ENCODE results near the gene CADPS2.

The CADPS2 gene

DNA sequence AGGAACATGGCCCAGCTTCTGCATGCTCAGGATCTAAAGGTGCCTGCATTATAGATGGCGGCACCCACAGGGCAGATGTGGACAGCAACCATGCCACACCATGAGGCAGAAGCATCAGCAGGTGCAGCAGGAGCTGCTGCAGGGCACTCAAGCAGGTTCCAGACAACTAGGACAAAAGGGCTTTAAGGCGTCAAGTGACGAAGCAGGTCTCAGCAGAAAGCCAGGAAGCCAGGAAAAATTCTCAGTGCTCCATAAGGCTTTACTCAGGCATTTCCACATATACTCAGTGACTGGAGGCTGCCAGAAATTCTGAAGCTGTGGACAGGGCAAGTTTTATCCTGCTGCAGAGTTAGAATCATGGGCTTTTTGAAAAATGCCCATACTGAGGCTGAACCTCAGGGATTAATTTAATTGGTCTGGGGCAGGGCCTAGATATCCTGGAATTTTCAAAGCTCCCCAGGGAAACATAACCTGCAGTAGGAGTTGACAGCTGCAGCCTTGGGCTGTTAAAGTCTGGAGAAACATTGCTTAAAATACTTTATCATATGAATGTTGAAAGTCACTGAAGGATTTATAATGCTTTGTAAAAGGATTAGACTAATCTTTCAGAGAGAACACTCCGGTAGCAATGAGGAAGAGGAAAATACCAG, 115.4 kb downstream of the CADPS2 start:
- no peaks in the 10 kb centered on the region for H3K4me1 Mint-ChIP-seq (ENCODE audit: low read depth)
- no peaks in the 10 kb centered on the region for H3K27me3 Mint-ChIP-seq (ENCODE audit: low read depth)
- no peaks in the 10 kb centered on the region for H3K36me3 Mint-ChIP-seq (ENCODE audit: low read depth)
- DNase-seq (ENCODE audit: low spot score), result no peak
- no peak overlapping the region for H3K4me3 Mint-ChIP-seq
- H3K9me3 Mint-ChIP-seq, result no peaks in the 10 kb centered on the region
- H3K27ac Mint-ChIP-seq, result no peak overlapping the region

DNA sequence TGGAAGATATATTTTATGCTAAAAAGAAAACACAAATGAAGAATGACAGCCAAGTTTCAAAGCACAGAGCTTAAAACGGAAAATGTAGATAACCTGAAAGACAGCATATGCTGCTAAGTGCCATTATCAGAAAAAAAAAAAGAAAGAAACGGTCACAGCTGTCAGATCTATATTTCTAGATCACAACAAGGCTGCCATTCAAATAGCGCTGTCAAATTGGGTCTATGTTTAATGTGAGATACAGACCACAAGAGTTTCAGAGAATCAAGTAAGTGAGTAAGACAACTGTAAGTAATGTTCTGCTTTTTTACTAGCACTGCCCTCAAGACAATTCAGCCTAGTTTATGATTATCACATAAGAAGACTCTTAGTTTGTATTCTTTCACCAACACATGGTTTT, 117.4 kb downstream of the CADPS2 start:
- no peak overlapping the region for H3K4me3 Mint-ChIP-seq
- H3K27me3 Mint-ChIP-seq (ENCODE audit: low read depth), result no peaks in the 10 kb centered on the region
- no peak overlapping the region for H3K27ac Mint-ChIP-seq
- H3K4me1 Mint-ChIP-seq (ENCODE audit: low read depth), result no peaks in the 10 kb centered on the region
- DNase-seq (ENCODE audit: low spot score), result no peak
- no peaks in the 10 kb centered on the region for H3K36me3 Mint-ChIP-seq (ENCODE audit: low read depth)
- H3K9me3 Mint-ChIP-seq, result no peaks in the 10 kb centered on the region

DNA sequence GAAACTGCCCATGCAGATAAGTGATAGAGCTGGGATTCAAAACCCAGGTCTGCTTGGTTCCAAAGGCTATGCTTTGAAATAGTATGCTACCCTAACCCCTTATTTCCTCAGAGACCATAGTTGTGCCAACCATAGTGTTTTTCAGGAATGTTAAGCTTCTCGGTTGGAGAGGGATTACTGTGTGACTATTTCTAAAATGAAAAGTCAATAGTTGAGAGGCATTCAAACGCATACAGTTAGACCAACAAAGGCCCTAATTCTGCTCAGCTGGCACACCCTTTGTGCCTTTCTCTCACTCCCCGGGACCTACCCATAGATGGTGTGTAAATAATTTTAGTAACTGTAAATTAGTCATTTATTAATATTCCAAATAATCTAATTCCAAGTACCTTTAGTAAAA, 118.9 kb downstream of the CADPS2 start:
- DNase-seq (ENCODE audit: low spot score), result no peak
- Mint-ChIP-seq H3K4me1 (ENCODE audit: low read depth) (no peaks in the 10 kb centered on the region), H3K36me3 (ENCODE audit: low read depth) (no peaks in the 10 kb centered on the region), H3K27ac (no peak overlapping the region), H3K27me3 (ENCODE audit: low read depth) (no peaks in the 10 kb centered on the region), H3K9me3 (no peaks in the 10 kb centered on the region), H3K4me3 (no peak overlapping the region)

DNA sequence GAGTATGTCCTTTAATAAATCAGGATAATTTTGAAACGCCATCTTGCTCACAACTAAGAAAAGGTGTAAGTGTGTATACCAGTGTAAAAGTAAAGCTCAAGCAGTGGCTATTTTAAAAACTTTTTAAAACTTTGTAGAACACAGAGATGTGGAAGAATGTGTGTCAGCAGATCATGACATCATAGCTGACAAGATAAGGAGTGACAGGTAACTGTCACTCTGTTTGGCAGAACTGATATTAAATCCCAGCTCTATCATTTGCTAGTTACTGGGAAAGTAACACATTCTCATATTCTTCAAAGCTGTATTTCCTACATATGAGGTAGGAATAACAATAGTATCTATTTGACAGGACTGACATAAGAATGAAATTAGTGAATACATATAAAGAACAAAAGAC, 119.7 kb downstream of the CADPS2 start:
- Mint-ChIP-seq H3K9me3 (no peaks in the 10 kb centered on the region), H3K36me3 (ENCODE audit: low read depth) (no peaks in the 10 kb centered on the region), H3K27me3 (ENCODE audit: low read depth) (no peaks in the 10 kb centered on the region), H3K27ac (no peak overlapping the region), H3K4me1 (ENCODE audit: low read depth) (no peaks in the 10 kb centered on the region), H3K4me3 (no peak overlapping the region)
- DNase-seq (ENCODE audit: low spot score), result no peak

DNA sequence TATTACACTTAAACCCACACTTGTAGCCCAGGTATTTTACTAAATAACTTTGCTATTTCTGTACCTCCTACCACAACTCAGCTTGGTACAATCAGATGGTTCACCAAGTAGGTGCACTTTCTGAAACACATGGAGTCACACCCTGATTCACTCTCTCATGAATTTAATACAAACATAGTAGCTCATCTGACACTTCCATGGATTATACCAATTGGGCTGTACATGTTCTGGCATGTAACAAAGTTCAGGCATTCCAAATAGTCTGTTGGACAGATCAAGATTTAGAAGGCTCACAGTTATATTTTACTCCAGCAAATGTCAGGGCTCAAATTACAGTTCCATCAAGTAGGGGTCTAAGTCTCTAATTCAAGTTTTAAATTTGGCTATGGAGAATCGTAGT, 121.4 kb downstream of the CADPS2 start:
- no peaks in the 10 kb centered on the region for H3K36me3 Mint-ChIP-seq (ENCODE audit: low read depth)
- DNase-seq (ENCODE audit: low spot score), result no peak
- no peaks in the 10 kb centered on the region for H3K9me3 Mint-ChIP-seq
- no peaks in the 10 kb centered on the region for H3K27me3 Mint-ChIP-seq (ENCODE audit: low read depth)
- no peak overlapping the region for H3K27ac Mint-ChIP-seq
- no peaks in the 10 kb centered on the region for H3K4me1 Mint-ChIP-seq (ENCODE audit: low read depth)
- H3K4me3 Mint-ChIP-seq, result no peak overlapping the region

DNA sequence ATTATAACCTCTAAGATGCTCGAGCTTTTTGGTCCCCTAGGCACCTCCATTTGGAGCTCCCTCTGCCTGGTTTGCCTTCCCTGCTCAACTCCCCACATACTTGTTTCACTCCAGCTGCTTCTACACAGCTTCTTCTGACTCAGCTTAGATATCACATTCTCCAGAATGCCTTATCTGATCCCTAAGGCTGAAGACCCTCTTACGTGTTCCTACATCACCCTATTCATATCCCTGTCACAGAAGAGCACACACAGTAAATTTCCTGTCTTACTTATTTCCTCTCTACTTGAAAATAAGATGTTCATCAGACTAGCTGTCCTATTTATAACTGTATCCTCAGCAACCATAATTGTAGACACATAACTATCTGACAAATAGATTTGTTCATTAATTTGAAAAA, 122.2 kb downstream of the CADPS2 start:
- H3K4me1 Mint-ChIP-seq (ENCODE audit: low read depth), result no peaks in the 10 kb centered on the region

DNA sequence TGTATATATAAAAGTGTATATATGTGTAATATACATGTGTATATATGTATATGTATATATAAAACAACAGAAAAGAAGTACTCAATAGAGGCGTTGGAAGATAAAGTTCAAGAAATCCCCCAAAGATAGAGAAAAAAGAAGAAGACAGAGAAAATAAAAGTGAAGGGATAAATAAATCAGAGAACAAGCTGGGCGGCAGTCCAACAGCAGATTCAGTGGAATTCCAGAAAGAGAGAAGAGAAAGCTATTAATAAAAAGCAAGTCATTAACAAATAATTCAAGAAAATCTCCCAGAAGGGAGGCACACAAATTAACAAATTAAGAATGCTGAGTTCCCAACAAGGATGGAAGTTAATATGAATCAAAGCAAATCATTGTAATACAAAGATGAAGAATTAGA, 124.2 kb downstream of the CADPS2 start:
- no peak for DNase-seq (ENCODE audit: low spot score)
- Mint-ChIP-seq H3K9me3 (no peaks in the 10 kb centered on the region), H3K27me3 (ENCODE audit: low read depth) (no peaks in the 10 kb centered on the region), H3K36me3 (ENCODE audit: low read depth) (no peaks in the 10 kb centered on the region), H3K4me1 (ENCODE audit: low read depth) (no peaks in the 10 kb centered on the region), H3K27ac (no peak overlapping the region), H3K4me3 (no peak overlapping the region)

More for the DNA sequence above, 122.2 kb downstream of the CADPS2 start:
- no peaks in the 10 kb centered on the region for H3K27me3 Mint-ChIP-seq (ENCODE audit: low read depth)
- H3K9me3 Mint-ChIP-seq, result no peaks in the 10 kb centered on the region
- no peak overlapping the region for H3K27ac Mint-ChIP-seq
- H3K4me3 Mint-ChIP-seq, result no peak overlapping the region
- H3K36me3 Mint-ChIP-seq (ENCODE audit: low read depth), result no peaks in the 10 kb centered on the region
- no peak for DNase-seq (ENCODE audit: low spot score)

DNA sequence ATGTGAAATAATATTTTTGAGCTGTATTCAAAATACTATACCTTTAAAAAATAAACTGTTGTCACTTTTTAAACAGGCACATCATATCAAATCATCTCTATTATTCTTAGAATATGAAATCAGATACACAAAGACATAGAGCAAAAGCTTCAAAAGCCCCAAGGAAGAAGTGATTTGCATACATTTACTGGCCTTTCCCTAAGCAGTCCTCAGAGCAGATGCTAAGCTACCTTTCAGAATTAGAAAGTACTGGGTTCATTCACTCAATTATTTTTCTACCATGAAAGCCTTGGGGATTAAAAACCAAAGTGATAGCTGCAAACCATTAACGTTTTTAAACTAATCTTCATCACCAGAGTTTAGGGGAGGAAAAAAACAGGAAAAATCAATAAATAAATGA, 127.8 kb downstream of the CADPS2 start:
- no peaks in the 10 kb centered on the region for H3K36me3 Mint-ChIP-seq (ENCODE audit: low read depth)

DNA sequence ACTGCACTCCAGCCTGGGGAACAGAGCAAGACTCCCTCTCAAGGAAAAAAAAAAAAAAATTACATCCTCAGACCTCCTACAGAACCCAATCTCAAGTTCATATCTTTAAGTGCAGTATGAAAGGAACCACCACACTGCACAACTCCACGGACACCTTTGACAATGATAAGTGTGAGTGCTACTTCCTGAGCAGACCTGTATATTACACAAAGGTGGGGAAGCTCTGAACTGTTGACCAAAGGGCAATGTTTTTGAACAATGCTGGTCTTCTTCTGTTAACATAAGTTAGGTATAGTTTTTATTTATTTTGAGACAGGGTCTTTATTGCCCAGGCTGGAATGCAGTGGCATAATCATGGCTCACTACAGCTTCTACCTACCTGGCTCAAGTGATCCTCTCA, 129.4 kb downstream of the CADPS2 start:
- no peaks in the 10 kb centered on the region for H3K27me3 Mint-ChIP-seq (ENCODE audit: low read depth)
- no peaks in the 10 kb centered on the region for H3K36me3 Mint-ChIP-seq (ENCODE audit: low read depth)
- H3K4me3 Mint-ChIP-seq, result no peak overlapping the region
- H3K9me3 Mint-ChIP-seq, result no peaks in the 10 kb centered on the region
- no peaks in the 10 kb centered on the region for H3K4me1 Mint-ChIP-seq (ENCODE audit: low read depth)
- no peak for DNase-seq (ENCODE audit: low spot score)
- no peak overlapping the region for H3K27ac Mint-ChIP-seq

More for the DNA sequence above, 127.8 kb downstream of the CADPS2 start:
- Mint-ChIP-seq H3K4me1 (ENCODE audit: low read depth) (no peaks in the 10 kb centered on the region), H3K9me3 (no peaks in the 10 kb centered on the region), H3K4me3 (no peak overlapping the region), H3K27ac (no peak overlapping the region), H3K27me3 (ENCODE audit: low read depth) (no peaks in the 10 kb centered on the region)
- no peak for DNase-seq (ENCODE audit: low spot score)

DNA sequence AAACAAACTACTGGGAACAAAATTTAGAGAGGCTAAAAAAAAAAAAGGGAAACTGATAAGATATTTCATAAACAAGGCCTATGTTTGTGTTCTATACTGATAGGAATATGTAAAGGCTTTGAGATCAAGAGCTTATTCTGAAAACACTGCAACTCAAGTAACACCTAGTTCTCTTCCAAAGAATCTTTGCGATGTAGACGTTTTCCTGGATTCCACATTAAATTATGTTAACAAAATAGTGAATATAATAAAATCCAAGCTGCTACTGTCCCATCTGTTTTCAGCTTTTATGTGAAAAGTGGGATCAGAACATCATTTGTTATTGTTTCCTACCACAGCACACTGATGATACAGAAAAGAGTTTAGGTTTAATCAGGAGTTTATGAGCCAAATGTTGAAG, 130.6 kb downstream of the CADPS2 start:
- DNase-seq (ENCODE audit: low spot score), result no peak
- no peaks in the 10 kb centered on the region for H3K36me3 Mint-ChIP-seq (ENCODE audit: low read depth)
- no peak overlapping the region for H3K4me3 Mint-ChIP-seq
- no peaks in the 10 kb centered on the region for H3K27me3 Mint-ChIP-seq (ENCODE audit: low read depth)
- no peak overlapping the region for H3K27ac Mint-ChIP-seq
- H3K9me3 Mint-ChIP-seq, result no peaks in the 10 kb centered on the region
- no peaks in the 10 kb centered on the region for H3K4me1 Mint-ChIP-seq (ENCODE audit: low read depth)

DNA sequence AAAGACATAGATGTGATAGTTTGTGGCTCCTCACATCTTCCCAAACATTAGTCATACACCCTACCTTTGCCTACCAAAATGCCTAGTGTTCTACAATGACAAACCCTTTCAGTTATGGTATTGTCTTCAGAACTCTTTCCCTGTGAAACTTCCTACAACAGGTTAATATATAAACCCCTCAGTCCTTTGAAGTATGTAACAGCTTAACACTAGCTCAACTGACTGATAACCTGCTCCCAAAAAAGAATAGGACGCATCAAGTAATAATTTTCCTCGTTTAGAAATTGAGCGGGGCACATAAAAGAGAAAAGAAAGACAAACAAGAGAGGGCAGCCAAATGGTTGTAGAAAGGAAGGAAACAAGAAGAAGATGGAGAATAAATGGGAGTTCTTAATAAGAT, 133.7 kb downstream of the CADPS2 start:
- no peak for DNase-seq (ENCODE audit: low spot score)
- no peak overlapping the region for H3K4me3 Mint-ChIP-seq
- H3K36me3 Mint-ChIP-seq (ENCODE audit: low read depth), result no peaks in the 10 kb centered on the region
- no peaks in the 10 kb centered on the region for H3K27me3 Mint-ChIP-seq (ENCODE audit: low read depth)
- no peaks in the 10 kb centered on the region for H3K4me1 Mint-ChIP-seq (ENCODE audit: low read depth)
- H3K27ac Mint-ChIP-seq, result no peak overlapping the region
- no peaks in the 10 kb centered on the region for H3K9me3 Mint-ChIP-seq

DNA sequence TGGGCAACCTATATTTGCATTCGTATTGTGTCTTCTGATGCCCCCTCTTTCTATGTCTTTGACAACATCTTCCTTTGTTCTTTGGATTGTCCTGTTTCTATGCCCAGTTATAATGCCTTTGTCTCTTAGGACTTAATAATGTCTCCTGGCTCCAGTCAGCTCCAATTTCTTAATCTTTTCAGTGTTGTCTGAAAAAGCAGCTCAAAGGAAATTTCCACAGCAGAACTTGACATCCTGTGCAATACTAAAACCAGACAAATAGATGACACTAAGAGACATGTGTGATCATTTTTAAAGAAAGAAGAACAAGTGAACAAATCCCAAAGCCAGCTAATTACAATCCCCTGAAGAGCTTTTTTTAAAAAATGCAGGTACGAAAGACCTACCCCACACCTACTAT, 135.9 kb downstream of the CADPS2 start:
- Mint-ChIP-seq H3K4me3 (no peak overlapping the region), H3K36me3 (ENCODE audit: low read depth) (no peaks in the 10 kb centered on the region), H3K27me3 (ENCODE audit: low read depth) (no peaks in the 10 kb centered on the region), H3K9me3 (no peaks in the 10 kb centered on the region), H3K4me1 (ENCODE audit: low read depth) (no peaks in the 10 kb centered on the region), H3K27ac (no peak overlapping the region)
- DNase-seq (ENCODE audit: low spot score), result no peak

DNA sequence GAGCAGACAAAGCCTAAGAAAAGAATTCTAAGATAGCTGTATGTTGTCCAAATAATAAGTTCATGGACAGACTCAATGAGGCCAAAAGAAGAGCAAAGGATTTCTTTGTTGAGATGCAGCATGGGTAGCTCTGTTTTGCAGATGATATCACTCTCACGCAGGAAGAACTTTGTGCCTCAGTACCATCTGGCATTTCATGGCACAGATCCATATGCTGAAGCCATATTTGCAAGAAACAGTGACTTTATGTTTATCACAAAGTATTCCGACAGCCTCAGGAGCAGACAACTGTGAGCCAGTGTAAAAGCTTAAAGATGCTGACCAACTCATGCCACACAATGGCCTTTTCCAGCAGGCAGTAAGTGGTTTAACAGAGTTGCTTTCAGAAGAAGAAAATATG, 138.1 kb downstream of the CADPS2 start:
- Mint-ChIP-seq H3K4me3 (no peak overlapping the region), H3K36me3 (ENCODE audit: low read depth) (no peaks in the 10 kb centered on the region), H3K27ac (no peak overlapping the region), H3K9me3 (no peaks in the 10 kb centered on the region), H3K27me3 (ENCODE audit: low read depth) (no peaks in the 10 kb centered on the region), H3K4me1 (ENCODE audit: low read depth) (no peaks in the 10 kb centered on the region)
- DNase-seq (ENCODE audit: low spot score), result no peak

DNA sequence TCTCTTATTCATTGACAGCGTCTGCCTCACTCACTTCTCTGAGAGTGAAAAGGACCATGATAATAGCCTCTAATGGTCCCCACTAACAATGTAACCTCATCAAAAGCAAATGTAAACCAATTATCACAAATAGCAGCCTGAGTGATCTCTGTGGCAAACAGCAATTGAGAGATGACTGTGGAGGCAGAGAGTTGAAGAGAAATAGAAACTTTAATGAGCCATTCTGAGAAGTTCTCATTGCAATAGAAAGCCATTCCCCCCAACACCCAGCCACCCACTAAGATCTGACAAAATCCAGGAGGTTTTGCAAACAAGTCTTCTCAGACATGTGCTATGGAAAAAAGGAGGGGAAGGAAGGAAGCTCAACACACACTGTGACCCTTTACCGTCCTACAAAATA, 139.3 kb downstream of the CADPS2 start:
- Mint-ChIP-seq H3K4me3 (no peak overlapping the region), H3K36me3 (ENCODE audit: low read depth) (no peaks in the 10 kb centered on the region), H3K27me3 (ENCODE audit: low read depth) (no peaks in the 10 kb centered on the region), H3K9me3 (no peaks in the 10 kb centered on the region), H3K27ac (no peak overlapping the region), H3K4me1 (ENCODE audit: low read depth) (no peaks in the 10 kb centered on the region)
- DNase-seq (ENCODE audit: low spot score), result no peak

DNA sequence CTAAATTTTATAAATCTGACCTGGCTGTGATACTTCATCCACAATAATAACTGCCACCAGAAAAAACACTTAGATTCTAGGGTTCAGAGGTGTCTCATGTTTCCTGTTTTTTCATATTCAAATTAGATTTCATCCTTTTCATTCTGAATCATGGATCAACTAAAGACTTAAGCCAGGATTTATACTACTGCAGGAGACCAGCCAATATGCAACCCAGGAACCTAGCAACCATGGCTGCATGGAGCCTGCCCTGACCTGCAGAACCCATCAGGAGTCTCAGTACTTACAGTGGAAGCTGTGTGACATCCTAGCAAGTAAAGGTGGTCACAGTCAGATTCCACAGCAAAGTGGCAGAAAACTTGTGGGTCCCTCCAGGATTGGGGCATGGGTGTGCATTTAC, 143.0 kb downstream of the CADPS2 start:
- Mint-ChIP-seq H3K36me3 (ENCODE audit: low read depth) (no peaks in the 10 kb centered on the region), H3K27ac (no peak overlapping the region), H3K4me3 (no peak overlapping the region), H3K27me3 (ENCODE audit: low read depth) (no peaks in the 10 kb centered on the region), H3K4me1 (ENCODE audit: low read depth) (no peaks in the 10 kb centered on the region), H3K9me3 (no peaks in the 10 kb centered on the region)
- no peak for DNase-seq (ENCODE audit: low spot score)

All from T-helper 2 cell treated with Interferon-gamma antibody and Interleukin-4, amounts not matched to agents 5 μg/mL and 100 μg/mL, for 36 hours (primary cell).